Neural cell (in vitro differentiated cells): ENCODE data around the gene AMDHD2.

ENCODE experiments used
- EZH2 ChIP-seq: fragments of 200-600, 300-800 bp; shearing (Covaris generic), sonication (generic); IDR thresholded peaks from 2 replicates; pipeline ENCODE4 v1.6.1; 2014; ENCODE audit warnings: antibody characterized with exemption, low read length, borderline replicate concordance, mild to moderate bottlenecking; ENCODE audit not compliant: insufficient read depth, poor library complexity, severe bottlenecking
- POLR2AphosphoS5 ChIP-seq: IDR thresholded peaks from 2 replicates; pipeline ENCODE4 v1.6.1; 2012
- SMC3 ChIP-seq: fragments of 450-650 bp; conservative IDR thresholded peaks from 2 replicates; pipeline ENCODE4 v1.6.1; 2014; ENCODE audit warnings: antibody characterized with exemption, mild to moderate bottlenecking, moderate library complexity; ENCODE audit not compliant: poor library complexity
- TF ChIP-seq, protein P1 (sequence below): fragments of 450-650 bp; IDR thresholded peaks from 2 replicates; pipeline ENCODE4 v1.5.1; 2014; ENCODE audit warnings: antibody characterized with exemption, mild to moderate bottlenecking, moderate library complexity; ENCODE audit not compliant: poor library complexity, severe bottlenecking
- TF ChIP-seq, protein P2 (sequence below): IDR thresholded peaks from 2 replicates; pipeline ENCODE4 v1.6.1; 2012; ENCODE audit warnings: borderline replicate concordance

DNA sequence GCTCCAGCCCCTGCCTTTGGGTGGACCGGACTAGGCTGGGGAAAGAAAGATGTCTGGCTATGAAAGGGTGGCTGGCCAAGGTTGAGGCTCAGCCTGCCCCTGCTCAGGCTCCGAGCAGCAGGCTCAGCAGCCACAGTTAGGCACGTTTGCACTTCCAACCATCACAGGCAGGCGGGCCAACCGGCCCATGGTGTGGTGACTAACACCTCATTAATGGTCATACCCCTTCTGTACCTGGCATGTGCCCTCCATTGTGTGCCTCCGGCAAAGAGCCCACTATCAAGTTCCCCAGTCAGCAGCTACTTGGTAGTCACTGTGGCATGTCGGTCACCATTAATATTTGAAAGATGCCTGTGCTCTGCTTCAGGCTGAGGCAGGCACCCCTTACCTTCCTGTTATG lies 38.5 kb upstream of the AMDHD2 start:
- TF ChIP-seq, protein P1, sequence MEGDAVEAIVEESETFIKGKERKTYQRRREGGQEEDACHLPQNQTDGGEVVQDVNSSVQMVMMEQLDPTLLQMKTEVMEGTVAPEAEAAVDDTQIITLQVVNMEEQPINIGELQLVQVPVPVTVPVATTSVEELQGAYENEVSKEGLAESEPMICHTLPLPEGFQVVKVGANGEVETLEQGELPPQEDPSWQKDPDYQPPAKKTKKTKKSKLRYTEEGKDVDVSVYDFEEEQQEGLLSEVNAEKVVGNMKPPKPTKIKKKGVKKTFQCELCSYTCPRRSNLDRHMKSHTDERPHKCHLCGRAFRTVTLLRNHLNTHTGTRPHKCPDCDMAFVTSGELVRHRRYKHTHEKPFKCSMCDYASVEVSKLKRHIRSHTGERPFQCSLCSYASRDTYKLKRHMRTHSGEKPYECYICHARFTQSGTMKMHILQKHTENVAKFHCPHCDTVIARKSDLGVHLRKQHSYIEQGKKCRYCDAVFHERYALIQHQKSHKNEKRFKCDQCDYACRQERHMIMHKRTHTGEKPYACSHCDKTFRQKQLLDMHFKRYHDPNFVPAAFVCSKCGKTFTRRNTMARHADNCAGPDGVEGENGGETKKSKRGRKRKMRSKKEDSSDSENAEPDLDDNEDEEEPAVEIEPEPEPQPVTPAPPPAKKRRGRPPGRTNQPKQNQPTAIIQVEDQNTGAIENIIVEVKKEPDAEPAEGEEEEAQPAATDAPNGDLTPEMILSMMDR = no peak
- TF ChIP-seq SMC3 (no peak), POLR2AphosphoS5 (no peak), EZH2 (no peak)
- TF ChIP-seq, protein P2, sequence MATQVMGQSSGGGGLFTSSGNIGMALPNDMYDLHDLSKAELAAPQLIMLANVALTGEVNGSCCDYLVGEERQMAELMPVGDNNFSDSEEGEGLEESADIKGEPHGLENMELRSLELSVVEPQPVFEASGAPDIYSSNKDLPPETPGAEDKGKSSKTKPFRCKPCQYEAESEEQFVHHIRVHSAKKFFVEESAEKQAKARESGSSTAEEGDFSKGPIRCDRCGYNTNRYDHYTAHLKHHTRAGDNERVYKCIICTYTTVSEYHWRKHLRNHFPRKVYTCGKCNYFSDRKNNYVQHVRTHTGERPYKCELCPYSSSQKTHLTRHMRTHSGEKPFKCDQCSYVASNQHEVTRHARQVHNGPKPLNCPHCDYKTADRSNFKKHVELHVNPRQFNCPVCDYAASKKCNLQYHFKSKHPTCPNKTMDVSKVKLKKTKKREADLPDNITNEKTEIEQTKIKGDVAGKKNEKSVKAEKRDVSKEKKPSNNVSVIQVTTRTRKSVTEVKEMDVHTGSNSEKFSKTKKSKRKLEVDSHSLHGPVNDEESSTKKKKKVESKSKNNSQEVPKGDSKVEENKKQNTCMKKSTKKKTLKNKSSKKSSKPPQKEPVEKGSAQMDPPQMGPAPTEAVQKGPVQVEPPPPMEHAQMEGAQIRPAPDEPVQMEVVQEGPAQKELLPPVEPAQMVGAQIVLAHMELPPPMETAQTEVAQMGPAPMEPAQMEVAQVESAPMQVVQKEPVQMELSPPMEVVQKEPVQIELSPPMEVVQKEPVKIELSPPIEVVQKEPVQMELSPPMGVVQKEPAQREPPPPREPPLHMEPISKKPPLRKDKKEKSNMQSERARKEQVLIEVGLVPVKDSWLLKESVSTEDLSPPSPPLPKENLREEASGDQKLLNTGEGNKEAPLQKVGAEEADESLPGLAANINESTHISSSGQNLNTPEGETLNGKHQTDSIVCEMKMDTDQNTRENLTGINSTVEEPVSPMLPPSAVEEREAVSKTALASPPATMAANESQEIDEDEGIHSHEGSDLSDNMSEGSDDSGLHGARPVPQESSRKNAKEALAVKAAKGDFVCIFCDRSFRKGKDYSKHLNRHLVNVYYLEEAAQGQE = no peak
